ENCODE measurements around the gene SLN. TPM values are rescaled to one million over a fixed set of nuclear protein-coding genes. Genes with fewer than 3 reads are reported as not detected.

SLN gene
- total and polyA plus RNA-seq, 2 experiments from 2014 or later: 13.7 to 15.8 TPM

GRCh38 chr11:107675902-107676301 is 36.0 kb downstream of the SLN start:
- no peaks in the 10 kb centered on the region for H3K9me2 ChIP-seq (replicated peaks; ENCODE audit: insufficient read depth)
- H2AFZ ChIP-seq: no peak overlapping the region
- no peaks in the 10 kb centered on the region for H3K9me3 ChIP-seq (ENCODE audit: low read depth)
- 93% methylated on average over 2 of the region's 2 CpGs for WGBS (ENCODE audit: low lambda C conversion rate, missing lambda C conversion rate)
- H3K79me2 ChIP-seq: no peaks in the 10 kb centered on the region
- no peak overlapping the region for H3K4me3 ChIP-seq
- H4K20me1 ChIP-seq (ENCODE audit: insufficient read depth, poor library complexity, severe bottlenecking): no peaks in the 10 kb centered on the region
- no peaks in the 10 kb centered on the region for H3K4me1 ChIP-seq (ENCODE audit: insufficient read depth)
- TF ChIP-seq EZH2 (IDR thresholded peaks at IDR 0.05; ENCODE audit: borderline replicate concordance) (no peak), CTCF (IDR thresholded peaks at IDR 0.05; ENCODE audit: poor library complexity) (no peak), EZH2phosphoT487 (IDR thresholded peaks at IDR 0.05; ENCODE audit: low read depth, severe bottlenecking, unreplicated experiment) (no peak)
- DNase-seq (ENCODE audit: low spot score): no peak
- H3K27me3 ChIP-seq: no peaks in the 10 kb centered on the region
- H3K4me2 ChIP-seq: no peak overlapping the region
- H3K36me3 ChIP-seq (replicated peaks; ENCODE audit: insufficient read depth, low read depth): no peaks in the 10 kb centered on the region
- no peak overlapping the region for H3K27ac ChIP-seq

- no peaks in the 10 kb centered on the region for H3K36me3 ChIP-seq (replicated peaks; ENCODE audit: insufficient read depth, low read depth)
- WGBS (ENCODE audit: low lambda C conversion rate, missing lambda C conversion rate): 75% methylated on average over 4 of the region's 4 CpGs
- no peak overlapping the region for H2AFZ ChIP-seq
- H3K4me1 ChIP-seq (ENCODE audit: insufficient read depth): no peaks in the 10 kb centered on the region
- H3K27me3 ChIP-seq: no peaks in the 10 kb centered on the region
- H3K9me3 ChIP-seq (ENCODE audit: low read depth): no peaks in the 10 kb centered on the region
- no peaks in the 10 kb centered on the region for H3K9me2 ChIP-seq (replicated peaks; ENCODE audit: insufficient read depth)
- TF ChIP-seq EZH2 (IDR thresholded peaks at IDR 0.05; ENCODE audit: borderline replicate concordance) (no peak), EZH2phosphoT487 (IDR thresholded peaks at IDR 0.05; ENCODE audit: low read depth, severe bottlenecking, unreplicated experiment) (no peak), CTCF (IDR thresholded peaks at IDR 0.05; ENCODE audit: poor library complexity) (no peak)
- H3K27ac ChIP-seq: no peak overlapping the region
- no peak overlapping the region for H3K4me2 ChIP-seq
- no peak for DNase-seq (ENCODE audit: low spot score)
- H3K4me3 ChIP-seq: no peak overlapping the region
- H4K20me1 ChIP-seq (ENCODE audit: insufficient read depth, poor library complexity, severe bottlenecking): no peaks in the 10 kb centered on the region
- no peaks in the 10 kb centered on the region for H3K79me2 ChIP-seq
Observed at GRCh38 chr11:107669893-107670601, 41.8 kb downstream of the SLN start.

- Histone ChIP-seq H3K9me2 (replicated peaks; ENCODE audit: insufficient read depth) (no peaks in the 10 kb centered on the region), H3K4me3 (no peak overlapping the region), H2AFZ (no peak overlapping the region), H3K36me3 (replicated peaks; ENCODE audit: insufficient read depth, low read depth) (no peaks in the 10 kb centered on the region), H3K27ac (no peak overlapping the region), H3K4me1 (ENCODE audit: insufficient read depth) (no peaks in the 10 kb centered on the region), H3K4me2 (no peak overlapping the region), H3K27me3 (no peaks in the 10 kb centered on the region), H3K79me2 (no peaks in the 10 kb centered on the region), H3K9me3 (ENCODE audit: low read depth) (no peaks in the 10 kb centered on the region), H4K20me1 (ENCODE audit: insufficient read depth, poor library complexity, severe bottlenecking) (no peaks in the 10 kb centered on the region)
- WGBS (ENCODE audit: low lambda C conversion rate, missing lambda C conversion rate): 90% methylated on average over 11 of the region's 11 CpGs
- DNase-seq (ENCODE audit: low spot score): no peak
- TF ChIP-seq EZH2phosphoT487 (IDR thresholded peaks at IDR 0.05; ENCODE audit: low read depth, severe bottlenecking, unreplicated experiment) (no peak), EZH2 (IDR thresholded peaks at IDR 0.05; ENCODE audit: borderline replicate concordance) (no peak), CTCF (IDR thresholded peaks at IDR 0.05; ENCODE audit: poor library complexity) (no peak)
Observed at GRCh38 chr11:107669191-107669740, 42.6 kb downstream of the SLN start.

Measured in hepatocyte (in vitro differentiated cells).